OCI-LY1 (cell line): ENCODE data around the gene INPP5A.

ENCODE experiments used
- EZH2 ChIP-seq: fragments of 200-600 bp; sonication (generic), shearing (Covaris generic); IDR thresholded peaks from 2 replicates; pipeline ENCODE4 v1.8.0; 2017; ENCODE audit warnings: borderline replicate concordance, mixed run types, mild to moderate bottlenecking, antibody characterized with exemption, low read length, moderate library complexity, mixed read lengths
- TF ChIP-seq, protein P1 (sequence below): fragments of 200-600 bp; sonication (generic), shearing (Covaris generic); IDR thresholded peaks from 2 replicates; pipeline ENCODE4 v1.5.1; 2017; ENCODE audit warnings: mild to moderate bottlenecking, antibody characterized with exemption, low read length, moderate library complexity, mixed read lengths

GRCh38 chr10:132789659-132790148, 252.1 kb downstream of the INPP5A start:
- TF ChIP-seq, protein P1, sequence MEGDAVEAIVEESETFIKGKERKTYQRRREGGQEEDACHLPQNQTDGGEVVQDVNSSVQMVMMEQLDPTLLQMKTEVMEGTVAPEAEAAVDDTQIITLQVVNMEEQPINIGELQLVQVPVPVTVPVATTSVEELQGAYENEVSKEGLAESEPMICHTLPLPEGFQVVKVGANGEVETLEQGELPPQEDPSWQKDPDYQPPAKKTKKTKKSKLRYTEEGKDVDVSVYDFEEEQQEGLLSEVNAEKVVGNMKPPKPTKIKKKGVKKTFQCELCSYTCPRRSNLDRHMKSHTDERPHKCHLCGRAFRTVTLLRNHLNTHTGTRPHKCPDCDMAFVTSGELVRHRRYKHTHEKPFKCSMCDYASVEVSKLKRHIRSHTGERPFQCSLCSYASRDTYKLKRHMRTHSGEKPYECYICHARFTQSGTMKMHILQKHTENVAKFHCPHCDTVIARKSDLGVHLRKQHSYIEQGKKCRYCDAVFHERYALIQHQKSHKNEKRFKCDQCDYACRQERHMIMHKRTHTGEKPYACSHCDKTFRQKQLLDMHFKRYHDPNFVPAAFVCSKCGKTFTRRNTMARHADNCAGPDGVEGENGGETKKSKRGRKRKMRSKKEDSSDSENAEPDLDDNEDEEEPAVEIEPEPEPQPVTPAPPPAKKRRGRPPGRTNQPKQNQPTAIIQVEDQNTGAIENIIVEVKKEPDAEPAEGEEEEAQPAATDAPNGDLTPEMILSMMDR = no peak
- no peak for TF ChIP-seq EZH2
